HG03571 (cell line): Measurements from ENCODE around the gene CDK5RAP1.
"Not testable (repeated sequence)": the region's sequence is repeated elsewhere in the genome, so short reads cannot be mapped to it uniquely, and the experiment has no call there.

Source experiments
- ATAC-seq: cut with Tn5 transposase; IDR thresholded peaks from one replicate; pipeline ENCODE4 v1.9.1; 2021; ENCODE audit not compliant: unreplicated experiment

CDK5RAP1 gene

DNA sequence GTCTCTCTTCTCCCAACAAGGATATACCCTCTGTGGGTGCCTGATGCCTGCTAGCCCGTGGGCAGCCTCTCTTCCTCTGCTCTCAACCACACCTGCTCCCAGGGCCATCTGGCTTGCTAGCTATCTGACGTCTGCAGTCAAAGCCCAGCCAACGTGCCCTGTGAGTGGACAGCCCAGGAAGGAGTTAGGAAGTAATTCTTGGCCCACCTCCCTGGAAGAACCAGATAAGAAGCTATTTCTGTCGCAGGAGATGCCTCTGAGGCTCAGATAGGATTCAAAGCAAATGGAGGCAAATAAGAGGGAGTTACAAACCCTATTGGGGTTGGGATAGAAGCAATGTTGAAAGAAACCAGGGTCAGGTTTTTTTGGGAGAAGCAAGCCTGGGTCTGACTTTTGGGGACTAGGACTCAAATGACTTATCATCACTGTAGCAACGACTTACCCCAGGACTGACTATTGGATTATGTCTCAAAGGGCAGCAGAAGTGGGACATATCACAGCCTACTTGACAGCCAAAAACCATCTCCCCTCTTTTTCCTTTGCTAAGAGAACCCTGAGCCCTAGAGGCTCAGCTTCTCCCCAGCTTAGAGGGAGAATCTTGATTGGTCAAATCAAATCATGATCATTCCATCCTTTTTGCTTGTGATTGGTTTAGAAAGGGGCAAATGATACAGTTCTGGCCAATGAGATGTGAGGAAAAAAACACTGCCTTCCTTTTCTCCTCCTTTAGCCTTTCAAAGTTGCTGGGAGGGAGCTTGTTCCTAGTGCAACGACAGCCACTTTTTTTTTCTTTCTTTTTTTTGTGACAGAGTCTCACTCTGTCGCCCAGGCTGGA, 18.0 kb upstream of the CDK5RAP1 start:
- ATAC-seq: no peak

GRCh38 chr20:33418033-33418432, 16.7 kb upstream of the CDK5RAP1 start:
- ATAC-seq: no peak

DNA sequence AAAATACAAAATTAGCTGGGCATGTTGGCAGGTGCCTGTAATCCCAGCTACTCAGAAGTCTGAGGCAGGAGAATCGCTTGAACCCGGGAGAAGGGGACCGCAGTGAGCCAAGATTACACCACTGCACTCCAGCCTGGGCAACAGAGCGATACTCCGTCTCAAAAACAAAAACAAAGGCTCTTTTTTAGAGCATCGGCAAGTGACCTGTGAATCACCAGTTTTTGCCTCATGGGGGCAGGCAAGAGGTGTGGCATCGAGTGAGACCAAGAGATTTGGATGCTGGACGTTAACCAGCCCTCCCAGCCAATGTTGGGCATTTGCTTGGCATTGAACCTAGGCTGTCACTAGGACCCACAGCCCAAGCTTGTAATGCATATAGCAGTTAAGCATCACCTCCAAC, 14.6 kb upstream of the CDK5RAP1 start:
- no peak for ATAC-seq

GRCh38 chr20:33412484-33412838, 11.1 kb upstream of the CDK5RAP1 start:
- ATAC-seq: no peak

GRCh38 chr20:33411711-33412483, 10.6 kb upstream of the CDK5RAP1 start:
- ATAC-seq: no peak

DNA sequence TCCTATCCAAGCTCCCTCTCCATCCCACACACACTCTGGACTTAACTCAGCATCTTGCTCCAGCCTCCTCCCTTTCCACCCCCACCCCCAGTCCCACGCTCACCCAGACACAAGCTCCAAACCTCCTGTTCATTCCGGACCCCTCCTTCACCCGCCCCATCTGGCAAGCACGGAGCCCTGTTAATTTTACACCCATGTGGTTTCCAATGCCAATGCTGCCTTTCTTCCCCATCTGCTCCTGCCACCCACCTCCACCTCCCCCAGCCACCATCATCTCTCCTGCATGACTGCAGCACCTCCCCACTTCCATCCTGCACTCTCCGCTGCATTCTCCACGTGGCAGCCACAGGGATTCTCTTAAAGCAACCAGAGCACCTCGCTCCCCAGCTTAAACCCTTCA, 9.9 kb upstream of the CDK5RAP1 start:
- no peak for ATAC-seq

DNA sequence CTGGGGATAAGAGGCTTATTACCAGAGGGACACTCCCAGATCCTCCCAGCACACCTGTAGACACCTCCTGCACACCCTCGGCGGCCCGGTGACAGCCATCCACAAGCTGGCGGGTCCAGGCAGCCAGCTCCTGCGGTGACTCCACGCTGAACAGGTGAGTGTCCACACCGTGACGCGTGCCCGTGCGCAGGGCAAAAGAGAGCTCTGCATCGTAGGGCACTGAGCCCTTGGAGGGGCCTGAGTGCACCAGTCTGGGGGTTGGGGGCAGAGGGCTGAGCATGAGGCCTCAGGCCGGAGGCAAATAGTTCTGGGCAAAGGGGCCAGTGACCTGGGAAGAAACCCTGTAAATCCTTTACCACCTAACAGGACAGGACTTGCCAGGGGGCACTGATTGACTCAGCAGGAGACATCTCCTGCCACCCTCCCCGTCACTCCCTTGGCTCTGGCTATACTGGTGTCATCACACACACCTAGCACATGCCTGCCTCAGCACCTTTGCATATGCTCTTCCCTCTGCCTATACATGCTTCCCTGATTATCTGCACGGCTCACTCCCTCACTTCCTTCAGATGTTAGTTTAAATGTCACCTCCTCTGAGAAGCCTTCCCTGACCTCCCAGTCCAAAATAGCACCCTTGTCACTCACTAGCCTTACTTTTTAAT, 8.9 kb upstream of the CDK5RAP1 start:
- no peak for ATAC-seq

DNA sequence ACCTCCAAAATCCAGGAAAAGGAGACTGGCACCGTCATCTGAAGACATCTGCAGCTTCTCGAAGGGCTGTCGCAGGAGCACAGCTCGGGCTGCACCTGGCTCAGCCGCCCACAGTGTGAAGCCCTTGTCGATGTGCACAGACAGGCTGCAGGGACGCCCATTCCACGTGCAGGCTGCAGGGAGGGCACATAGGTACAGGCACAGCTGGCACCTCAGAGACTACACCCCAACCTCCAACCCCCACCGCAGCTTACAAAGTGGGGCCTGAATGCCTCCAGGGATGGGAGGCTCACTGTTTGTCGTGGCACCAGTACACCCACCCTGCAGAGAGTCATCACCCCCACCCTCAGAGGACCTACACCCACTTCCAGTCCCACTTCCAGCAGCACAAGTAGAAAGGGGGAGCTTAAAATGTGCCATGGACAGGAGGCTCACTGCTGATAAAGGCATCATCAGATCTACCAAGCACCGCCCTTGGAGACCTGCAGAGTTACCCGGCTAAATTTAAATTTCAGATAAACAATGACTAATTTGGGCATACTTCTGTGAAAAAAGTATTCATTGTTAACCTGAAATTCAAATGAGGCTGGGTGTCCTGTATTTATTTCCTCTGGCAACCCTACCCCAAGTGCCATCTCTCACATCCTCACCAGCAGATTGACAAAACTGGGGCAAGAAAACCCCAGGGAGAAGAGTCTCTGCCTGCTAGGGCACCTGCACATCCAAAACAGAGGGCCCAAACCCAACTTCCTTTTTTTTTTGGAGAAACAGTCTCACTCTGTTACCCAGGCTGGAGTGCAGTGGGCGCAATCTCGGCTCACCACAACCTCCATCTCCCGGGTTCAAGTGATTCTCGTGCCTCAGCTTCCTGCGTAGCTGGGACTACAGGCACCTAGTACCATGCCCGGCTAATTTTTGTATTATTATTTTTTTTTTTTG, 7.7 kb upstream of the CDK5RAP1 start:
- no peak for ATAC-seq

- ATAC-seq: no peak
Observed at GRCh38 chr20:33408313-33408712, 7.0 kb upstream of the CDK5RAP1 start.

DNA sequence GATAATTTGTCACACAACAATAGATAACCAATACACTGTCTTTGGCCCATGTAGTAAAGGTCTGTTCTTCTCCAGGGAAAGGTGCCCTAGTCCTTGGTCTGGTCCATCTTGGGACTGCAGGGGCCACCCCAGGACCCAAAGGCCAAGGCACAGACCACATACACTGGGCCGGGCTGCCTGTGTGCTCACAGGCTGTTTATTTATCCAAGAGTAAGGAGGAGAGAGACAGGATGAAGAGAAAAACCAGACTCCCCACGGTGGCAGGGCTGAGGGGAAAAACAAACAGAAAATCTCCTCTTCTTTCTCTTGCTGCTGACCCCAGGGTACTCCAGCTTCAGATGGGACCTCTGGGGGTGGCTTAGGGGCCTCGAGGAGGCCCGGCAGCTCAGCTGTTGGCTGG, 6.5 kb upstream of the CDK5RAP1 start:
- ATAC-seq: no peak

DNA sequence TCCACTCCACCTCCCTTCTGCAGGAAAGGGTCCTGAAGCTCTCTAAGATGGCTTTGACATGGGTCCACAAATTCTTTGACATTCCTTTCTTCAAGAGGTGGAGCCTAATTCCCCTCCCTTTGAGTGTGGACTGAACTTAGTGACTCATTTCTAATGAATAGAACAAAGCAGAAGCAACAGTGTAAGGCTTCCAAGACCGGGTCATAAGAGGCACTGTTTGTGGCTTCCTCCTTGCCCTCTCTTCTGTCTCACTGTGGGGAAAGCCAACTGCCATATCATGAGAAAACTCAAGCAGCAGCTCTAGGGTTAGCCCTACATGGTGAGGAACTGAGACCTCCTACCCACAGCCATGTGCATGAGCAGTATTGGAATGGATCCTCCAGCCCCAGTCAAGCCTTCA, 5.9 kb upstream of the CDK5RAP1 start:
- ATAC-seq: no peak

GRCh38 chr20:33404281-33404680, 3.0 kb upstream of the CDK5RAP1 start:
- no peak for ATAC-seq

- no peak for ATAC-seq
Observed at GRCh38 chr20:33401921-33402369, 626 bp upstream of the CDK5RAP1 start.

GRCh38 chr20:33400812-33401183, 521 bp downstream of the CDK5RAP1 start:
- peak; percentile 18 for ATAC-seq

DNA sequence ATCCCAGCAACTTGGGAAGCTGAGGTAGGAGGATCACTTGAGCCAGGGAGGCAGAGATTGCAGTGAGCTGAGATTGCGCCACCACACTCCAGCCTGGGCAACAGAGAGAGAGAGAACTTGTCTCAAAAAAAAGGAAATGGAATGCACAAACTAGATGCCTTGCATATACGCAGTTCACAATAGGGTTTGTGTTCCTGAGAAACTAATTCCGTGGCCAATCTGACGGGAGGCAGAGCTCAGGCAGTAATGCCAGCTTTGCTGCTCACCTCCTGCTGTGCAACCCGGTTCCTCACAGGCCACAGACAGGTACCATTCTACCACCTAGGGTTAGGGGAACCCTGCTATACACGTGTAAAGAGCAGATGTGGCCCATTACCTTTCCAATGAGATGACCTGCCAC, 1.4 kb downstream of the CDK5RAP1 start:
- ATAC-seq: no peak

DNA sequence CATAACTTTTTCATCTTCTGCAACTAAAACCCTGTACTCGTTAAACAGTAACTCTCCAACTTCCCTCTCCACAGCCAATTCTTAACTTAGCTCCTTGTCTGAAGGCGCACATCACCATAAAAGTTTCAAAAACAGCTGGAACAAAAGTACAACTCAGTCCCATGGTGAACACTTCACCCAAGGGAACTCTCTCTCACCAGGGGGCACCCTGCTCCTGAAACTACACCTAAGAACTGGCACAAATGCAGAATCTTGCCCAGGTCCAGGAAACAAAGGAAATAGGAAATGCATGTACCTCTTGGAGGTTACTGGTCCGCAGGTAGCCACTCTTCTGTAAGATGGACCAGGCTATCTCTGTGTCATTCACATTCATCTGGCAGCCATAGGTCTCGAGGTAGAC, 6.6 kb downstream of the CDK5RAP1 start:
- ATAC-seq: no peak

DNA sequence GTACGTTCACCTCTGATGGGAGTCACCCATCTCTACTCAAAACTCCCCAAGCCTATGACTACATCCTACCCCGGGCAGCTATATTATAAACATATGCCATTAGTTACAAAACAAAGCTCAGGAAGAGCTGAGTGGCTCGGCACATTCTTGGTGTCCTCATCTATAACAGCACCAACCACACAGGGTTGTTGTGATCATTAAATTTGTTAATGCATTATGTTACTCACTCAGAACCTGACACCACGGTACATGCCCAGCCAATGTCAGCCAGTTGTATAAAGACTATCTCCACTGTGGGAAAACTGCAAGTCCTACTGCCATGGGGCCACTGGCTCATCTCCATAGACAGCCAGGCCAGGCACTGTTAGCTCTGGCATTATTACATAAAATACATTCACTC, 7.7 kb downstream of the CDK5RAP1 start:
- no peak for ATAC-seq

DNA sequence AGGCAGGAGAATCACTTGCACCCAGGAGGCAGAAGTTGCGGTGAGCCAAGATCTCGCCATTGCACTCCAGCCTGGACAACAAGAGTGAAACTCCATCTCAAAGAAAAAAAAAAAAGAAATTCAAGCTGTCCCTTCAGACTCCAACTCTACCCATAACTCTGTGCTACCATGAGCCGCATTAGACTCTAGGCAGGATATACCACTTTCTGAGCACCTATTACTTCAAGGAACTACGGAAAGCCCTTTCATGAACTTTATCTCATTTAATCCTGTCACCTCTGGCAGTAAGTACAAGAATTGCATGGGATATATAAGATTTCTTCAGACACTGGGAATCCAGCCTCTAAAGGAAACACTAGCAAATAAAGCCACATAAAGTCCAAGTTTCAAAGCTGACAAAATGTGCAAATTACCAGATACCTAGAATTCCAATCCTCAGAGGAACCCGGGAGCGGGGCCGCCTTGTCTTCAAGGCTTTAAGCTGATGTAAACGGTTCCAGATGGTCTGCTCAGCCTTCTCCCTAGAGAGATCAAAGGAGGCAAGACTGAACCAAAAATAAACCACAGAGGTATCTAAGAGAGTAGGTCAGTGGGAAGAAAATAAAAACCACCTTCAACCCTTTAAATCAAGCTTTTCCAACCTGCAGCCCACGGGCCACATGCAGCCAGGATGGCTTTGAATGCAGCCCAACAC, 9.4 kb downstream of the CDK5RAP1 start:
- no peak for ATAC-seq

DNA sequence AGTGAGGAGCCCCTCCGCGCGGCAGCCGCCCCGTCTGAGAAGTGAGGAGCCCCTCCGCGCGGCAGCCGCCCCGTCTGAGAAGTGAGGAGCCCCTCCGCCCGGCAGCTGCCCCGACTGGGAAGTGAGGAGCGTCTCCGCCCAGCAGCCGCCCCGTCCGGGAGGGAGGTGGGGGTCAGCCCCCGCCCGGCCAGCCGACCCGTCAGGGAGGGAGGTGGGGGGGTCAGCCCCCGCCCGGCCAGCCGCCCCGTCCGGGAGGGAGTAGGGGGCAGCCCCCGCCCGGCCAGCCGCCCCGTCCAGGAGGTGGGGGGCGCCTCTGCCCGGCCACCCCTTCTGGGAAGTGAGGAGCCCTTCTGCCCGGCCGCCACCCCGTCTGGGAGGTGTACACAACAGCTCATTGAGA, 12.0 kb downstream of the CDK5RAP1 start:
- not testable (repeated sequence) for ATAC-seq

DNA sequence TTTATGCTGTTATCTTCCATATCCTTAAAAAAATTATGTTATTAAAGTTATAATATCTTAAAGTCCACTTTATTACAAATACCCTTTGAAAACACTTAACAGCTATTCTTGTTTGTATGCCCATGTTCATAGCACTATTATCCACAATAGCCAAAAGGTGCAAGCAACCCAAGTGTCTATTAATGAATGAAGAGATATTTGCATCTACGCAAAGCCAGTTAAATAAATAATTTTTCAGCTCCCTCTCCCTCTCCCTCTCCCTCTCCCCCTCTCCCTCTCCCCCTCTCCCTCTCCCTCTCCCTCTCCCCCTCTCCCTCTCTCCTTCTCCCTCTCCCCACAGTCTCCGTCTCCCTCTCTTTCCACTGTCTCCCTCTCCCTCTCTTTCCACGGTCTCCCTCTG, 13.1 kb downstream of the CDK5RAP1 start:
- ATAC-seq: no peak
